RWPE1 (cell line): ENCODE measurements around the gene BCS1L.

ENCODE experiments used
- CTCF ChIA-PET: fragments of 350-600 bp; sonication (Branson Sonifier 250); formaldehyde crosslinking; extraction: SDS; loops from one replicate; lab custom pipeline; 2021; lab: Yijun Ruan, JAX
- POLR2A ChIA-PET: fragments of 400-600 bp; formaldehyde crosslinking; extraction: SDS; loops from one replicate; lab custom pipeline; 2020; ENCODE audit warnings: antibody characterized with exemption; ENCODE audit not compliant: low non-redundant PET; lab: Yijun Ruan, JAX
- DNase-seq: peaks from one replicate; pipeline ENCODE4 v3.0.0; 2012; ENCODE audit warnings: low spot score
- H3K27ac ChIP-seq: fragments of 450-650 bp; 2 replicates; pipeline ENCODE4 v1.5.1; 2017
- TF ChIP-seq, protein P1 (sequence below): fragments of 450-650 bp; conservative IDR thresholded peaks from 2 replicates; pipeline ENCODE4 v1.5.1; 2017; ENCODE audit warnings: low read depth, mild to moderate bottlenecking

The BCS1L gene

DNA sequence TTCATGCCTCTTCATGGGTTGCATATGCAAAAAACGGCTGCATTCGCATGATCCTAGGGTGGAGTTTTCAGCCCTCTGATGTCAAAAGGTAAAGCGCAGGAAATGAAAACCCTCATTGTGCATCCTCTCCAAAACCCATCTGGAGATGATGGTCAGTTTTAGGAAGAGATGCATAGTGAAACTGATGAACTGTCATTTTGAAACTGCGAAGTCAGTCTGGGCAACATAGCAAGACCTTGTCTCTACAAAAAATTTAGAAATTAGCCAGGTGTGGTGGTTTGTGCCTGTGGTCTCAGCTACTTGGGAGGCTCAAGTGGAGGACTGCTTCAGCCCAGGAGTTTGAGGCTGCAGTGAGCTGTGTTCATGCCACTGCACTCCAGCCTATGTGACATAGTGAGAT, 48.6 kb downstream of the BCS1L start:
- no peak overlapping the region for H3K27ac ChIP-seq
- ChIA-PET POLR2A (no interaction called here), CTCF (interaction anchor here (0.9 to 1.2 kb wide), 2 partner anchors 20 to 139 kb away, joined by 4 to 6 read pairs; no protein-coding TSS in a partner anchor)
- TF ChIP-seq, protein P1, sequence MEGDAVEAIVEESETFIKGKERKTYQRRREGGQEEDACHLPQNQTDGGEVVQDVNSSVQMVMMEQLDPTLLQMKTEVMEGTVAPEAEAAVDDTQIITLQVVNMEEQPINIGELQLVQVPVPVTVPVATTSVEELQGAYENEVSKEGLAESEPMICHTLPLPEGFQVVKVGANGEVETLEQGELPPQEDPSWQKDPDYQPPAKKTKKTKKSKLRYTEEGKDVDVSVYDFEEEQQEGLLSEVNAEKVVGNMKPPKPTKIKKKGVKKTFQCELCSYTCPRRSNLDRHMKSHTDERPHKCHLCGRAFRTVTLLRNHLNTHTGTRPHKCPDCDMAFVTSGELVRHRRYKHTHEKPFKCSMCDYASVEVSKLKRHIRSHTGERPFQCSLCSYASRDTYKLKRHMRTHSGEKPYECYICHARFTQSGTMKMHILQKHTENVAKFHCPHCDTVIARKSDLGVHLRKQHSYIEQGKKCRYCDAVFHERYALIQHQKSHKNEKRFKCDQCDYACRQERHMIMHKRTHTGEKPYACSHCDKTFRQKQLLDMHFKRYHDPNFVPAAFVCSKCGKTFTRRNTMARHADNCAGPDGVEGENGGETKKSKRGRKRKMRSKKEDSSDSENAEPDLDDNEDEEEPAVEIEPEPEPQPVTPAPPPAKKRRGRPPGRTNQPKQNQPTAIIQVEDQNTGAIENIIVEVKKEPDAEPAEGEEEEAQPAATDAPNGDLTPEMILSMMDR, result no peak
- DNase-seq, result no peak

- TF ChIP-seq, protein P1, result no peak
- POLR2A ChIA-PET, result interaction anchor here (0.5 to 1.5 kb wide), 2 partner anchors 27 to 50 kb away, joined by 3 read pairs; no protein-coding TSS in a partner anchor
- no peak overlapping the region for H3K27ac ChIP-seq
- CTCF ChIA-PET, result interaction anchor here (0.5 to 1.5 kb wide), 10 partner anchors 11 to 397 kb away, joined by 3 to 6 read pairs (median 4); partner anchors contain the start of genes BCS1L and ZNF142
- DNase-seq, result no peak
Observed at GRCh38 chr2:218709908-218710307, 50.4 kb downstream of the BCS1L start.

DNA sequence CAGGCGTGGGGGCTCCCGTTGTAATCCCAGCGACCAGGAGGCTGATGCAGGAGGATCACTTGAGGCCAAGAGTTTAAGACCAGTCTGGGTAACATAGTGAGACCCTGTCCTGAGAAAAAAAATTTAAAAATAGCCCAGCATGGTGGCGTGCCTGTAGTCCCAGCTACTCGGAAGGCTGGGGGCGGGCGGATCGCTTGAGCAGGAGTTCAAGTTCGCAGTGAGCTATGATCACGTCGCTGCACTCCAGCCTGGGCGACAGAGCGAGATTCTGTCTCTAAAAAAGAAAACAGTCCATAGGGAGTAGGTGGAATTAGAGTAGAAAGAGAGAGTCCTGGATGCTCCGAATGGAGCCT, 50.8 kb downstream of the BCS1L start:
- ChIA-PET CTCF (interaction anchor here (0.5 to 1.5 kb wide), 9 partner anchors 11 to 324 kb away, joined by 3 to 6 read pairs (median 4); partner anchors contain the start of genes BCS1L and ZNF142), POLR2A (interaction anchor here (0.5 to 1.5 kb wide), 2 partner anchors 26 to 50 kb away, joined by 3 read pairs; no protein-coding TSS in a partner anchor)
- no peak for DNase-seq
- TF ChIP-seq, protein P1, result no peak
- H3K27ac ChIP-seq, result peak overlapping the region; percentile 85

DNA sequence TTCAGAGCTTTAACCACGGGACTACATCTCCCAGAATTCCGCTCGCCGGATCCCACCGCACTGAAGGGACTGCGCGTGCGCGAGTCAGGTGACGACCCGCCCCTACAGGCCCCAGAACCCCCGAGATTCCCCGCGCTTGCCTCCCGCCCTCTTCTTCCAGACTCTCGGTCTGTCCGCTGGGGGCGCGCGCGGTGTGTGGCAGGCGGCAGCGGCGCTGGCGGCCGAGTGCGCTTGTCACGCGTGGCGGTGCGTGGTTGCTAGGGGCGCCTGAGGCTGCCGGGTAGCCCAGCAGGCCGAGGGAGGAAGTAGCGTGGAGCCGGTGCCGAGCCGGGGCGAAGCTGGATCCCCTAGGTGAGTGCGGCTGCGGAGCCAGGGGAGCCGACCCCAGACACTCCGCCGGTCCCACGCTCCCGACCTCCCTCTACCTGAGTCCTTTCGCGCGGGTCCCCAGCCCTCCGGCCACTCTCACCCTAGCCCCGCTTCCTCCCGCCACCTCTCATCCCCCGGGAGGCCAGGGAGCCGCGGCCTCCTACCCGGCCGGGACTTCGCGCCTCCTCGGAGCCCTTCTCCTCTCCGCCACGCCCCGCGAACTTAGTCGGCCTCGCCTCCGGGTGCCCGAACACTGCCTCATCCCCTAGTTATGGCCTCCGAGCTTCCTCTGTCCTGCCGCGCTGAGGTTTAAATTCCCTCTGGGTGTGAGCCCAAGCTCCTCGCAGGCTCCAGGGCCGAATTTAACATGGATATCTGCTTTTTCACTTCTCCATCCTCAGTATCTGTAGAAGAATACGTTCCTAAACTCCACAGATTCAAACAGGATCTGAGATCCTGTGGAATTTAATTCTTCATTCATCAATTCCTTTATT, 51.4 kb downstream of the BCS1L start, which contains the start of gene TTLL4:
TTLL4 (plus strand) TSS at position 149 of the 863 bp plus-strand sequence. CDS start 26,842 bp downstream, outside the sequence.
- ChIA-PET POLR2A (interaction anchor here (0.5 kb wide), 1 partner anchor 26 kb away, joined by 3 read pairs; no protein-coding TSS in a partner anchor), CTCF (interaction anchor here (0.5 to 1.5 kb wide), 20 partner anchors 11 to 384 kb away, joined by 3 to 9 read pairs (median 4); partner anchors contain the start of genes BCS1L and ZNF142)
- peak within 1 kb of the TSS; percentile 85 for H3K27ac ChIP-seq
- DNase-seq, result peak; percentile 99
- TF ChIP-seq, protein P1, result peak; percentile 92

DNA sequence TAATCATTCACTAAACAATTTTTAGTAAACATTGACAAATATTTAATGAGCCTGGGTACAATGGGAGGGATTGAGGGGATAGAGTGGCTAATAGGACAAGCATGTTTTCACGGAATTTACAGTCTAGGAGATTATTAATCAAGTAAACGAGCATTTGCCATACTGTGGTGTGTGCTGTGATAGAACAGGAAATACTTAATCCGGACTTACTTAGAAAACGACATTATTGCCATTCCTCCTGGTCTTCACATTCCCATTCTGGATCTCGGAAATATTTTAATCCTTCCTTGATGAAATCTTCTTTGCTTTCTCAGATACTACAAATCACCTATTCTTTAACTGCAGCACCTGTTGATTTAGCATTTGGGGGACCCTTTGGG, 52.1 kb downstream of the BCS1L start:
- no peak for DNase-seq
- peak overlapping the region; percentile 85 for H3K27ac ChIP-seq
- POLR2A ChIA-PET, result no interaction called here
- TF ChIP-seq, protein P1, result no peak
- CTCF ChIA-PET, result interaction anchor here (0.6 to 1.1 kb wide), 8 partner anchors 16 to 269 kb away, joined by 3 to 7 read pairs (median 4); no protein-coding TSS in a partner anchor
